Activated T-helper 1 cell treated with anti-CD3 and anti-CD28 coated beads, Interleukin-2, amount 50 U/mL, for 16 hours (primary cell): ENCODE results near the gene APELA.
"Not testable (repeated sequence)": the region's sequence is repeated elsewhere in the genome, so short reads cannot be mapped to it uniquely, and the experiment has no call there.

Source experiments
- DNase-seq, 2 donors: peaks; one replicate each; pipeline ENCODE4 v3.0.0-alpha.2; 2020; ENCODE audit warnings: low read depth in 1 of 2, low spot score in 1 of 2

The APELA gene

GRCh38 chr4:164924670-164925238, 47.8 kb downstream of the APELA start:
- no peak for DNase-seq

DNA sequence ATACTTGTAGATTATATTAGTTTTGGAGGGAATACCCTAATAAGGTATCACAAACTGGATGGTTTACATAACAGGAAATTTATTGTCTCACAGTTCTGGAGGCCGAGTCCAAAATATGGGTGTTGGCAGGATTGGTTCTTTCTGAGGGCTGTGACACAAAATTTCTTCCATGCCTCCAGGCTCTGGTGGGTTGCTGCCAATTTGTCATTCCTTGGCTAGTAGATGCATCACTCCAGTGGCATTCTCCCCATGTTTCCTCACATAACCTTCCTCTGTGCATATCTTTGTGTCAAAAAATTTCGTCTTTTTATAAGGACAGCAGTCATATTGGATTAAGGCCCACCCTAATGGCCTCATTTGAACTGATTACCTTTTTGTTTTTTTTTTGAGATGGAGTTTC, 49.3 kb downstream of the APELA start:
- no peak for DNase-seq

- DNase-seq = not testable (repeated sequence)
These were observed 50.1 kb downstream of the APELA start for GRCh38 chr4:164927101-164927500.

DNA sequence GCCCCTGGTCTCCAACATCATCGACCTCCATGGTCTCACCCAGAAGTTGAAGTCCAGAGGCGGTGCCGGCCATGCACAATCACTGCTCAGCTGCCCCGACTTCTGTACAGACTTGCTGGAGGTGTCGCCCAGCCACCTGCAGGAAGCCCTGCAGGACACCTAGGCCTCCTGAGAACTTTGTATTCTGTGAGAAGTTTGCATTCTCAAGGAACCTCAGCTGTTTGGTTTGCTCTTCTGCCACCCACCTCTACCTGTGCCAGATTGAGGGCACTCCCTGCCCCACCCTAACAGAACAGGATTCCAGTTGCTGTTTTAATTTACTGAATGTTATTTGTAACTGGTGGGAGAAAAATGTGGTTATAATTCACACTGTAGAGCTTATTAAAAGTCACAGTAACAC, 53.7 kb downstream of the APELA start:
- DNase-seq = no peak

GRCh38 chr4:164931551-164932324, 54.8 kb downstream of the APELA start:
- DNase-seq = no peak

DNA sequence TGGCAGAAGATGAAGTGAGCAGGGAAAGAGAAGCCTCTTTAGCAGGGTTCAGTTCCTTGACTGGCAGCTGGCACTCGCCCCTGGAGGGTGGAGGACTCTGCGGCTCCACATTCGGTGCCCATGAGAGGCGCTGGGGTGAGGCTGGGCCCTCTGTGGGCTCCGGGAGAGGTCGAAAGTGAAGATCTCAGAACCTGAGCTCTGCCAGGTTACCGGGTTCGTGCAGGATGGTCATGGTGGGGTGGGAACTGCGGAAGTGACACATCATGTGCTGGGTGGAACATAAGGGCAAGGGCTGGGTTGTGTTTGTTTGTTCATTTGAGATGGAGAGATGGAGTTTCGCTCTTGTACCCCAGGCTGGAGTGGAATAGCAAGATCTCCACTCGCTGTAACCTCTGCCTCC, 56.3 kb downstream of the APELA start:
- no peak for DNase-seq

DNA sequence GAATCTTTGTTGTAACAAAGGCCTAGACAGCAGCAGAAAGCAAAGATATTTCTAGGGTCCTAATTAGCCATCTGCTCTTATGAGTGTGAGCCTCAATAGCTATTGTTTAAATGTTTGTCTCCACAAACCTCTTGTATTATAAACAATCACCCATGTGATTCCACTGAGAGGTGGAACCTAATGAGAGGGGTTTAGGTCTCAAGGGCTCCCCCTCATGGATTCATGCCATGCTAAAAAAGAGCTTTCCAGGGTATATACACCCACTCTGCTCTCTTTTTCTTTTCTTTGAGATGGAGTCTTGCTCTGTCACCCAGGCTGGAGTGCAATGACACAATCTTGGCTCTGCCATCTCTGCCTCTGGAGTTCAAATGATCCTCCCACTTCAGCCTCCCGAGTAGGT, 58.4 kb downstream of the APELA start:
- DNase-seq = no peak

GRCh38 chr4:164935865-164936606, 59.1 kb downstream of the APELA start:
- not testable (repeated sequence) for DNase-seq

DNA sequence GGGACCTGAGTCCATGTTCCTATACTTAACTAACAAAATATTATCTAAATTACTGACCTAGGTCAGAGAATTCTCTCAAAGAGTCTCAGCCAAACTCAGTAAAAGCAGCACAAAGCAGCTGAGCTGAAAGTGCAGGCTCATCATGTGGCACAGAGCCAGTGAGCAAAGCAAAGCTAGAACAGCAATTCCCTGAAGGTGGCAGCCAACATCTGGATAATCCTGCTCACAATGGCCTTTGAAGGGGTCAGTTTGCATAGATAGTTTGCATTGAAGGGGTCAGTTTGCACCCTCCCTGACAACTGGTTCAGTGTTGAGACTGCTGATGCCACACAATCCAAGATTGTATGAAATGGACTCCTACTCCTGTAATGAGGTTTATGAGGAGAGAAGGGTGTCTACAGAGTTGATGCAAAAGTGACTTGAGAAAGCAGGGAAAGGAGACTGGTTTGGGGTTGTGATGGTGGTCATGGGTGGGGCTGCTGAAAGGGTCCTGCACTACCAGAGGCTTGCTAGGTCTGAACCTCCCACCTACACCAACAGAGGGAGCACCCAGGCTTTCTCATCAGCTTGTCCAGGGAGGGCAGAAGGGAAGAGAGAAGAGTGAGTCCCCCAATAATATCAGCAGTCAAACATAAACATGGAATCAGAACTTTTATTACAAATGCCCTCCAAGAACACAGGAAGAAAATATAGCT, 60.7 kb downstream of the APELA start:
- DNase-seq = no peak

DNA sequence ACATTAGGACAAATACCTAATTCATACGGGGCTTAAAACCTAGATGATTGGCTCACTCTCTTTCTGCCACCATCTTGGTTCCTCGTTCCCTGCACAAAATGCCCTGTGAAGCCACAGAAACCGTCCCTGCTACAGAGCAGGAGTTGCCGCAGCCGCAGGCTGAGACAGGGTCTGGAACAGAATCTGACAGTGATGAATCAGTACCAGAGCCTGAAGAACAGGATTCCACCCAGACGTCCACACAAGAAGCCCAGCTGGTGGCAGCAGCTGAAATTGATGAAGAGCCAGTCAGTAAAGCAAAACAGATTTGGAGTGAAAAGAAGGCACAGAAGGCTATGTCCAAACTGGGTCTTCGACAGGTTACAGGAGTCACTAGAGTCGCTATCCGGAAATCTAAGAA, 66.2 kb downstream of the APELA start:
- DNase-seq = no peak

DNA sequence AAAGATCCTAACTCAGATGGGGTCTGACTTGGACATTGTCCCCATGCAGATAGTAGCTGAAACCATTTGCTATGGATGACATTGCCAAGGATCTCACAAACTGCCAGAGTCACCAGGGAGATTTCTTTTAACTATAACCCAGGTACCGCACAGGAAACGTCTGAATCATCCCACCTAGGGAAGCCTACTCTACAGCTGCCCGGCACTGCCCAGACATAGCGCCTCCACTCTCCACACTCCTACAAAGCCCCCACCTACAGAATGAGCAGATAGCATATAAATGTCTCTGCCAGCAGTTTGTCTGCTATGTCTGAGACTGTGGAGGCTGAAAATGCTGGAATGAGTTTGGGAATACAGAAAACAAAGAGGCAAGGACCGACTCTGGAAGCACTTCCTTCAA, 68.2 kb downstream of the APELA start:
- no peak for DNase-seq

DNA sequence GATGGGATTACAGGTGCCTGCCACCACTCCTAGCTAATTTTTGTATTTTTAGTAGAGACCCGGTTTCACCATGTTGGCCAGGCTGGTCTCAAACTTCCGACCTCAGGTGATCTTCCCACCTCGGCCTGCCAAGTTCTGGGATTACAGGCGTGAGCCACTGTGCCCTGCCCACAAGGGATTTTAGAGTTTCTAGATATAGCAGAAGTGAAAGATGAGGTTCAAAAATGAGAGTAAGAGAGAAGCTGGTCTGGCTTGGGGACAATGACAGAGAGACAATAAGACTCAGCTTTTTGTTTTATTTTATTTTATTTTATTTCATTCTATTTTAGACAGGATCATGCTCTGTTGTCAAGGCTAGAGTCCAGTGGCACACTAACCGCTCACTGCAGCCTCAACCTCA, 69.8 kb downstream of the APELA start:
- DNase-seq = no peak
